Left renal pelvis (tissue), 4 donors: ENCODE data around the gene DIPK1A. TPM values are rescaled to one million over a fixed set of nuclear protein-coding genes. Genes with fewer than 3 reads are reported as not detected.

Source experiments
- DNase-seq, 4 donors: peaks; one replicate each; pipeline ENCODE4 v3.0.0-alpha.2; 2013; ENCODE audit warnings: low read depth in 4 of 4, low spot score in 3 of 4
- polyA plus RNA-seq, 4 donors: library from polyadenylated mRNA; unstranded; fragments of 120-200 nt; gene quantifications; one replicate each; pipeline ENCODE4 v1.2.1, GENCODE V29; 2013; ENCODE audit not compliant: insufficient read length in 4 of 4

DIPK1A gene
- polyA plus RNA-seq, 4 donors = 8.9 to 11.1 (median 9.4) TPM

DNA sequence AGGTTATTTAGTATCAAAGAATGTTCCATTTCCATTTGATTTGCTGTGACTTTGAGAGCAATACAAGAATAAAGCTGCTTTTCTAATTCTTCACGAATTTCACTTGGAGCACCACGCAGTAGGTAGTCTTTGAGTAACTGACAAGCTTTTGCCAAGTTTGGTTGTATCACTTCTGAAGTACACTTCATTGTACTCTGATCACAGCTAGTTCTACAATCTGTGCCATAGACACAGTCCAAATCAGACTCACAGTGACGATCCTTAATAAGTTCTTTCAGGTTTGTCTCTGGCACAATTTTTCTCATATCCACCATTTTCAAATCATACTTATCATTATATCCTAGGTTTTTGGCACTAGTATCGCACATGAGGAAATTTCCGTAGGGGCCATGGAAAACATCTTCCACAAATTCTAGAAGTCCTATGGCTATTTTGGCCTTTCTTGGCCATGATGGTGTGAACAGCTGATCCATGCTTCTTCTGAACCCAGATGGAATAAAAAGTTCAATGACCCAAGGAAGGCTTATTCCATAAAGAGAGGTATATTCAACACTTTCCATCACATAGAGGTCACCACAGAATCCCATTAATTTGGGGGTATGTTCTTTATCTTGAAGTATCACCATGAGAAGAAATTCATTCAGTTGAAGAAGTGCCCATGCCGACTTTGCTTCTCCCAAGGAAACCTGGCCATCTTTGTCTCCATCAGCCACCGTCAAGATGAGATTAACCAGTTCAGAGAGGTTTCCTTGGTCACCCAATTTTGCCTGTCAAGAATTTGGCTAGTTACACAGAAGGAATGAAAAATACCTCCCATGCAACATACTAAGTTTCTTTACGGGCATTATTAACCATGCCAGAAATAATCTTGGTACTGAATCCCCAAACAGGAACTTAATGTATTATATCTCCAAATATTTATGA is 117.6 kb downstream of the DIPK1A start:
- DNase-seq = no peak

DNA sequence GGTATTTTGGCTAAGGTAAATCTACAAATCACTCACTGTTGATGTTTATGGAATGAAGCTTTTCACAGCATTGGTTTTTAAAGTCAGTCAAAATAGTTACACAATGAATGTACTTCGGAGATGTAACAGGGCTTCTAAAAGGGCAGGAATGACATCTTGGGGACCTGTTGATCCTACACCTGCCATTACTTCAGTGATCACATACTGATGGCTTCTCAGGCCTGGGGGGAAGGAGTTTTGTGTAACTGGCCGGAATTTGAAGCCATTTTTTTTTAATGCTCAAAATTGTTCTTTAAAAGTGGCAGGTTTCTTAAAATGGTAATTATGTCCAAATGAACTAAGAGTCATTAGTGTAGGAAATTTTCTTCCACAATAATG is 118.2 kb downstream of the DIPK1A start:
- DNase-seq = no peak

DNA sequence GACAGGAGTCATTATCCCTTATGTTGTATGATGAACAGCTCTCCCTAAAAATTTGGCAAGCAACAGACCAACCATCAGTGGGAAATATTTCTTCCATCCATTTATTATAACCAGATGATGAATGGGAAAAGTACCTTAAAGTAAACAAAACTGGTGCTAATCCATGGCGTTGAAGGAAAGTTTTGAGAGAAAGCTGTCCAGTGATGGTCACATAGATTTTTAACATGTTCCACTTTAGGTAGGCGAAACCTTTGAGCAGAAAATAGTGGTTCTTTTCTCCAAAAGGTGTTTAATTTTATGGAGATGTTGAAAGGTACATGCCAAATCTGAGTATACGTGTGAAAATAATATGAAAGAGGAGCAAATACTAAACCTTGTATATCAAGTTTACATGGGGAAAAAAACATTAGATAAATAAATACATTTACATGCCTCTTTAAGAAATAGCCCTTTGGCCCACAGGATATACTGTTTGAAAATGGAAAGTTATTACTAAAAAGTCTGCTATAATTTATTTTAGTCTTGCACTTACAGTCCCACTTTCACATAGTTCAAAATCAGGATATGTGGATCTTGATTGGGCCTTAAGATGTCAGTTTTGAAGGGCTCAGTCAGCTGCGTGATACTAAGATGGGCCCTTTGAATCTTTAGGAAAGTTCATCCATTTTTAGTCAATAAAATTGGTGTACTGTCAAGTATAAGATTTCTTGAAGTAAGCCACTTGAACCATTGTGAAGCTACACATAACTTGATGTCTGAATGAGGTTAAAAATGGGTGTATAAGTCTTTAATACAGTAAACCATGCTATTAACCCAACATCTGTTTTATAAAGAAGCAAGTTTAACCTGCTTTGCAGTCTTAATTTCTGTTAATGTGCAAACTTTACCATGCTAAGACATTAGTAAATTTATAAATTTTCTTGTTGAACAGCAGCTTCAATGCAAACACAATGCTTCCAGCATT is 118.9 kb downstream of the DIPK1A start:
- DNase-seq = no peak

DNA sequence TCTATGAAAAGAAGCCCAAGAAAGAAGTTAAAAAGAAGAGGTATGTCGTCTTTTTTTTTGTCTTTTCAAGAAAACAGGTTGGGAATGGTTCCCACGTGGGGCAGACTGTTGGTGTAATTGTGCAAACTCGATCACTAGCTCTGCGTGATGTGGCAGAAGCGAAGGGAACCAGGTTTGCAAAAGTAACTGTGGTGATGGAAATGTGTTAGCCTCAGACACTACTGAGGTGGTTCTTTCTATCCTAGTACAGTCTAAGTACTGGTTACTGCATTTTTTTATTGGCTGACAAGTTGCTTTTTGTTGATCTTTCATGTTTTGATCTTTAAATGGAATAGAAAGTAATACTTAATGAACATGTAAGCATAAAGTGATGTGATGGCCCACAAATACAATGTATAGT is 120.7 kb downstream of the DIPK1A start:
- DNase-seq = no peak

DNA sequence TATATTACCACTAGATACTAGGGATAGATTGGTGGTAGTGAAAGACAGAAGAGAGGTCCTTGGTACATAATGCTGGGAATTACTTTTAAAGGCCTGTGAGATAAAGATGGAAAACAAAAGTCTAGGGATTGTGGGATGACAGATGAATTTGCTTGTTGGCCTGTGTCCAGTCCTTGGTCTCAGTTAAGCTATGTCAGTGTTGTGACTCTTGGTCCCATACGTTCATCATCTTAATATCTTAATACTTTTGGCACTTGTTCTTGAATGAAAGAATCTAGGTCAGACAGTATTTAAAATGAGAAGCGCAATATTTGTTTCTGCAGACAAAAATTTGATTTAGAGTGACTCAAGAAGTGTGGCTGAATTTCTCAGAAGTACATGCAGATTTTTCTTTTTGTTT is 121.8 kb downstream of the DIPK1A start:
- DNase-seq = no peak

DNA sequence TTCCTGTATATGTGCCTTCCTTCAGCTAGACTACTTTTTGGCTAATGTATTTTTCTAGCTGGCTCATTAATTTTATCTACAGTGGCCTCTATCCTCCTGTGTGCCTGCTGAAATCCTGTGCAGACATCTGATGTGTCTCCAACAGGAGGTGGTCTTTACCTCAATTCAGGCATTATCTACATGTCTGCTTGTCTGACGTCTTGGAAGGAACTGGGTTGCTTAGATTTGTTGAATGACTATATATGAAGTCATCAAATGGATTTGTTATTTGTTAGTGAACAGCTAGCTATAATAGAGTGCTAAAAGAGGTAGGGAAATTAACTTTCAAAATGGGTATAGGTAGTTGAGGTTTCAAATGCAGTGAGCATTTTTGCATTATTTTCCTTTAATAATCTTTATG is 122.7 kb downstream of the DIPK1A start:
- DNase-seq = no peak

DNA sequence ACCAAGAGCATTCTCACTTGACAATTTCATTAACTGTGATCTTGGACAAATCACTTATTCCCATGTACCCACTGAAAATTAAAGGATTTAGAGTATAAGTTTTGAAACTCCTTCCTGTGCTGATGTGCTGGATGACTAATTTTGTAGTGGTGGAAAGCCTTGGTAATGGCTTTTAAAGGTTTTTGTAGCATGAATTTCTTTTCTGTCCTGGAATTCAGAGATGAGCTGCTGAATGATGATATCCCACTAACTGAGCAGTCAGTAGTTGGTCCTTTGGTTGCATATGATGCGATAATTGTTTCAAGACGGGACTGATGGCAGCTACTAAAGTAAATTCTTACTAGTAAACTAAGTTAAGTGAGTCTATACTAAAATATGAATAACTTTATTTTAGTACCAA is 124.2 kb downstream of the DIPK1A start:
- no peak for DNase-seq

DNA sequence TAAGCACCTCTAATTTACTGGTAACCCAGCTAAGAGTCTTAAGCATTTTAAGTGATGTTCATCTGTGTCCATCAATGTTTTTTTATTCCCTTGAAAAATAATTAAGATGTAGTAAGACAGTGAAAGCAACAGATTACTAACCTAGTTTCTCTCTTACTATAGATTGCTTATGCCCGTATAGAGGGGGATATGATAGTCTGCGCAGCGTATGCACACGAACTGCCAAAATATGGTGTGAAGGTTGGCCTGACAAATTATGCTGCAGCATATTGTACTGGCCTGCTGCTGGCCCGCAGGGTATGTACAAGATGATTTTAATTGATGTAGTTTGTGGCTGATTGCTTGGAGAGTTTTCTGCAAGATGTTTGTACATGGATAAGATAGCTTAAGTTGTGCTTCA is 126.6 kb downstream of the DIPK1A start:
- no peak for DNase-seq

DNA sequence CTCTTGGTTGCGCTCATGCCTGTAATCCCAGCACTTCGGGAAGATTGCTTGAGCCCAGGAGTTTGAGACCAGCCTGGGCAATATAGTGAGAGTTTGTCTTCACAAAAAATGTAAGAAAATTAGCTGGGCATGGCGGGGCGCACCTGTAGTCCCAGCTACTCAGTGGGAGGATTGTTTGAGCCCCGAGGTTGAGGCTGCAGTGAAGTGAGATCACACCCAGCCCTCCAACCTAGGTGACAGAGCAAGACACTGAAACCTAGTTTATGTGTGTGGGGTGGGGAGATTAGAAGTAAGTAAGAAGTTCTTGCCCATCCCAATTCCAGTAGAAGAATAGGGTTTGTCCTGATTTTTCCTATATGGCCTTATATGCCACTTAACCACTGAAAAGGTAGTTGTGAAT is 127.4 kb downstream of the DIPK1A start:
- no peak for DNase-seq

DNA sequence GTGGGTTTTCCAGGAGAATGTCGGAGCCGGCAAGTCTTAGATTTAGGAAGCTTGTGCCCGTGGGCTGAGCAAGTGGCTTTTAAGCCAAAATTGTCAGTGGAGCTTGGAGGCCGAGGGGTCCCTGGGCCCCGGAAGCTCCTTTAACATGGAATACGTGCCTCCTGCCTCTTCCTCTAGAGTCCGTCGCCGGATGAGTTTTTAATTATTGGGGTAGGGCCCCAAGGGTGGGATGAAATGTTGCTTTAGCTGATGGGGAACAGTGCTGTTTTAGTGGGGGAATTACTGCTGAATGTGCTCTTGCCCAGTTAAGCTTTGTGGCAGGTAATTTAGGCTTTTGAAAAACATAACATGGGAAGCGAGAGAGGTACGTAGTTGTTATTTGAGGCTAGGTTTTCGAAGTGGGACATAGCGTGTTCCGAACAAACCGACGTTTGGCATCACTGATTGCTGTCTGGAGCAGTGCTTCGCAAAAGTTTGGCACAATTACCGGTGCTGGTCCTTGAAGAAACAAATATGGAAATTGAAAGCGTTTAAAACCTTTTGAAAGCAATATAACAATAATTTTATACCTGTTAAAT is 128.6 kb downstream of the DIPK1A start:
- DNase-seq = no peak

DNA sequence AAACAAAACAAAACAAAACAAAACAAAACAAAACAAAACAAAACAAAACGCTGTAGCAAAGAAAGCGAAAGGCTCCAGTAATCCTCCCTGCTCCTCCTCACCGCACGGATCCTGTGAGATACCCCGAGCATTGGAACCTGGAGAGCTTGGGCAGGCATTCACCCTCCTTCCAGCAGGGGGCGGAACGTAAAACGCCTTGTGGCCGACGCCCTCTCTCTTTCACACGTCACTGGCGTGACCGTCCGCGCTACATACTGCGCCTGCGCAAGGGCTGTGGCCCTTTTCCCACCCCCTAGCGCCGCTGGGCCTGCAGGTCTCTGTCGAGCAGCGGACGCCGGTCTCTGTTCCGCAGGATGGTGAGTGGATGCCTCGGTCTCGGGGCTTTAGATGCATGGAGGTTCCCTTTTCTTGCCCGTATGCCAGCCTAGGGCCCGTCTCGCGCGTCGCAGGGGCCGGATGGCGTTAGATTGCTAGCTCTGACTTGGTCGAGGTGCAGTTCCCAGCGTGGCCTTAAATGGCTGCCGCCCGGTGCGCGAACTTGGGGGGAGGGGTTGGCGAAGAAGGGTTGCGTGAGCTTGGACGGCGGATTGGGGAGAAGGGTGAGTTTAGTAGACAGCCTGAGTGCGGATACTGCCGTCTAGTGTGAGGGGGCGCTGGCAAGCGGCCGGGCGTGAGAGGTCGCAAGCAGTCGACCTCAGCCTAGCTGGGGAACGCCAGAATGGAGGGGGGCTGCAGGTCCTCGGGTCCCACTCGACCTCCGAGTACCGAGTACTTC is 129.3 kb downstream of the DIPK1A start, which contains the start of gene RPL5:
TSS of gene RPL5 (plus strand) at position 279 of the 775 bp plus-strand sequence. CDS start at position 354, 75 bp downstream.
- peak; percentile 95 to 97 (median 96) for DNase-seq

DNA sequence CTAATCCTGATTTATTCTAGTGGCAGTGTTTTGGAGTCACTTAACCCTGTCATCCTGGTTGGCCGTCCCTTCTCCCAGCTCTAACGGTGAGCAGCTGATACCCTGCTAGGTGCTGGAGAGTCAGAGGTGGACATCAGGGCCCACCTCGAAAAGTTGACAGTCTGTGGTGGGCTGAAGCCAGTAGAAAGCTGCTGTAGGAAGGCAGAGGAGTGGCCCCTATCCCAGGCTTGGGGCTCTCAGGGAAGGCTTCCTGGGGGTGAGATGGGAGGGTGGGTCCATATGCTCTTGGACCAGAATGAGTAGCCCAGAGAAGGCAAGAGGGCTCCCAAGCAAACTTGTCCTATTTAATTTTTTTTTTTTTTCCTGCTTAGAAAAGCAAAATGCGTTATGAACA is 129.9 kb downstream of the DIPK1A start:
- DNase-seq = no peak

DNA sequence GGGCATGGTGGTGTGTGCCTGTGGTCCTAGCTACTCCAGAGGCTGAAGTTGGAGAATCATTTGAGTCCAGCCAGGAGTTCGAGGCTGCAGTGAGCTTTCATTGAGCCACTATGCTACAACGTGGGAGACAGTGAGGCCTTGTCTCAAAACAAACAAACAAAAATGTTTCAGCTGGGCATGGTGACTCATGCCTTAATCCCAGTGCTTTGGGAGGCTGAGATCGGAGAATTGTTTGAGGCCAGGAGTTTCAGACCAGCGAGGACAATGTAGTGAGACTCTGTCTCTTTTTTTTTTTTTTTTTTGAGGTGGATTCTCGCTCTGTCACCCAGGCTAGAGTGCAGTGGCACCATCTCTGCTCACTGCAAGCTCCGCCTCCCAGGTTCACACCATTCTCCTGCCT is 134.5 kb downstream of the DIPK1A start:
- DNase-seq = no peak

DNA sequence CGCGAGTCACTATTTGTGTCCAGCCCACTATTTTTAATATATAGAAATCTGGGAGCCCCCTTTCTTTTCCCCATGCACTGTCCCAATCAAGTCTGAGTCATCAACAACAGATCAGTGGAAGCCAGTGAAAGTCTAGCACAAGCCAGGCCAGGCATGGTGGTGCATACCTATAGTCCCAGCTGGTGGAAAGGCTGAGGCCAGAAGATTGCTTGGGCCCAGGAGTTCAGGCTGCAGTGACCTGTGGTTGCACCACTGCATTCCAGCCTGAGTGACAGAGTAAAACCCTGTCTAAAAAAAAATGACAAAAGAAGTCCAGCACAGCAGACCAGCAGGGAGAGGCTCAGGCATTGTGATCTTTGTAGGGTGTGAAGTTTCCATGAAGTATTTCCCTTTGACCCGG is 138.4 kb downstream of the DIPK1A start:
- no peak for DNase-seq

DNA sequence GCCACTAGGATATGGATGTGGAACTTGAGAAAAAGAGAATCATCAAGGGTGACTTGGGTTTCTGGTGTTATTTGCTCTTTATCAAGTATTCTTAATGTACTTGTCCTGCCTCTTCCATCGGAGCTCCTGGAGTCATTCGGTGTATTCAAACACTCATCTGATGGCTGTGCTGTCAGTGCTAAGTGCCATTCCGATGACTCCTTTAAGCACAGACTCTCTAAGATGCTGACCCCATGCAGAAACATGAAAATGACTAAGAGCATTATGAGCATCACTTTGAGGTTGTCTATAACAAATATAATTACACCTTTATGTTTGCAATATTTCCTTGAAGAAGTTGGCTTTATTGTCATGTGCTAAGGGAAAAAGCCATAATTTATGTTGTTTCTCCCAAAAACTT is 140.7 kb downstream of the DIPK1A start:
- no peak for DNase-seq

DNA sequence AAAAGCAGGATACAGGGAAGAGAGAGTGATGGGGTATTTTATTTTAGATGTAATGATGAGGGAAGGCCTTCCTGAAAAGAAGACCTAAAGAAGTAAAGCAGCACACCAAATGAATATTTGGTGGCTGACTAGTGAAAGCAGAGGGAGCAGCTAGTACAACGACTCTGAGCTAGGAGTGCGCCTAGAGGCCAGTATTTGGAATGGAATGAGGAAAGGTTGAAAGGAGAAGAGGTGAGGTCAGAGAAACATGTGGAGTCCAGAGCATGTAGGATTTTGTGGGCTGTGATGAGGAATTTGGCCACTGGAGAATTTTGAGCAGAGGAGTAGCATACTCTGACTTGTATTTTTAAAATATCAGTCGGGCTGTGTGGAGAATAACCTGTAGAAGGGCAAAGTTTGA is 141.2 kb downstream of the DIPK1A start:
- no peak for DNase-seq

DNA sequence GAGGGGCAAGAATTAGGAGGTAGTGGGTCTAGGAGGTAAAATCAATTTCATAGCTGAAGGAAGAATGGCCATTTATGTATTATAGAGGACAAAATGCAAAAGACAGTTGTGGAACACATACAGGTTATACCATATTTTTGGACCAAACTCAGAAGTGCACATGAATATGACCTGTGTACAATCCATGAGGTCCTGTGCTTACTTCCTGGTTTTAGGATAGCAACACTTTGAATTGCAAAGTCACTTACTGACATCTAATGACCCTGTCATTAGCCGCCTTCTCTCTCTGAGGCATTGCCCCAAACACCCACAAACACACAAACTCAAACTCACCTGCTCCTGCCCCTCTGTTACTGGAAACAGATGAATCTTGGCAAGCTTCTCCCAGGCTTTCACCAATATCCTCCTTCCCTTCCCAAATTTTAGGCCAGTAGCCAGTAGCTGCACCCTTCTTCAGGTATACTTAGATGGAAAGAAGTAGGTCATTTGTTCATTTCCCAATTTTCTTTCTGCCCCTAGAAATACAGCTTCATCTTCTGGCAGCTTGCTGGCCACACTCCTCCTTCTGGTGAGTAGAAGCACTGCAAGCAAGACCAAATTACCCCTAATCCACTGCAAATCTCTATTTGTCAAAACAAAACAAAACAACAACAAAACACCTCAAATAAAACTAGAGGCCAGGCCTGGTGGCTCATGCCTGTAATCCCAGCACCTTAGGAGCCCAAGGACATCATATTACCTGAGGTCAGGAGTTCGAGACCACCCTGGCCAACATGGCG is 143.1 kb downstream of the DIPK1A start:
- DNase-seq = no peak

DNA sequence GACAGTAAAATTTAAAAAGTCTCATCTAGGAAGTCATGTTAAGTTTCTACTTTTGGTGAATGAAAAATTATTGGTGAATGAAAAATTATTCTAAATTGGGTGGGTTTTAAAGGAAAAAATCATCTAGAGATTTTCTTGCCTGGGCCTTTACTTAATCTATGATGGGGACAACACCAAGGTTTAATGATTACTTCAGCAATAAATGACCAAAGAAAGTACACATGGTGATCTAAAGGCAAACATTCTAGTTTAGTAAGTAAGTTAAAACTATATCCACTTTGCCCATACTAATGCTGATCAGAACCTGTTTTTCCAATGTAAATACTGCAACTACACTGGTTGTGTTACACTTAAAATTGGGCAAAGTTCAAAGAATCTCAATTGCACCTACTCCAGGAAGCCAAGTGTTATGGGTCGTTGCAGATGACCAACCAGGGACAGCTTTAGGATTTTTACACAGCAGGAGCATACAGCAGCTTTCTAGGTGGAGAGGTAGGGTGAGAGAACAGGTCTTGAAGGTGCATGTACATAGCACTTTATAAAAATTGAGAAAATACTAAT is 144.0 kb downstream of the DIPK1A start:
- no peak for DNase-seq

DNA sequence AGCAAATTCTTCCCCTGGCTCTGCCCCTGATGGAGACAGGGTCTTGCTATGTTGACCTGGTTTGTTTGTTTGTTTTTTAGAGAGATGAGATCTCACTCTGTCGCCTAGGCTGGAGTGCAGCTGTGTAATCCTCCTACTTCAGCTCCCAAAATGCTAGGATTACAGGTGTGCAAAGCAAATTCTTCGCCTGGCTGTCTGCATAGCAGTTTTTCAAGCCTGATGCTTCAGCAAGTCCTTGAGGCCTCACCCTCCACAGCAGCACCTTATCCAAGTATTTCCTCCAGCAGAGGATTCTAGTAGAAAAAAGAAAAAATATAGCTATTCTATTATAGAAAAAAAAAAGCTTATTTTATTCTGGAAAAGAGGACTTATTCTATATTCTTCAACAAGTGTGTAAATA is 144.5 kb downstream of the DIPK1A start:
- no peak for DNase-seq
